HG02610 (cell line): ENCODE results near the gene RHOT2.
"Not testable (repeated sequence)": the region's sequence is repeated elsewhere in the genome, so short reads cannot be mapped to it uniquely, and the experiment has no call there.

Source experiments
- ATAC-seq: cut with Tn5 transposase; IDR thresholded peaks from one replicate; pipeline ENCODE4 v1.9.1; 2021; ENCODE audit warnings: mild to moderate bottlenecking, moderate library complexity; ENCODE audit not compliant: unreplicated experiment

Gene RHOT2

DNA sequence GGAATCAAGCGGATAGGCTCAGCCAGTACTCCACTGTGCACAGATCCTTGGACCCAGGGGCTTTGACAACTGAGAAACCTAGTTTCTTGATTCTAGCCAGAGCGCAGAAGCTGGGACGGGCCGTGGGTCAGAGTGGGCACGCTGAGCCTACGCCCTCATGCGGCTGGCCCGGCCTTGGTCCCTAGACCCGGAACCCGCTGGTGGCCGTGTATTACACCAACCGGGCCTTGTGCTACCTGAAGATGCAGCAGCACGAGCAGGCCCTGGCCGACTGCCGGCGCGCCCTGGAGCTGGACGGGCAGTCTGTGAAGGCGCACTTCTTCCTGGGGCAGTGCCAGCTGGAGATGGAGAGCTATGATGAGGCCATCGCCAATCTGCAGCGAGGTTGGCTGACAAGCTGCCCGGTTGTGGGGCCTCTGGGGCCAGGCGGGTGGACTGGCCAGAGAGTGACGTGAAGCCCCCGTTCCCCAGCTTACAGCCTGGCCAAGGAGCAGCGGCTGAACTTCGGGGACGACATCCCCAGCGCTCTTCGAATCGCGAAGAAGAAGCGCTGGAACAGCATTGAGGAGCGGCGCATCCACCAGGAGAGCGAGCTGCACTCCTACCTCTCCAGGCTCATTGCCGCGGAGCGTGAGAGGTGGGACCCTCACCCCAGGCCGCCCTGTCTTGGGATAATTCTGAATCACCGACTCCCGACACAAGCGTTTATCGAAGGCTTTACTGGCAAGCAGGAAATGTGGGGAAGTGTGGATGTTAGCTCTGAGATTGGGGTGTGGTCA, 13.2 kb downstream of the RHOT2 start:
- ATAC-seq, result no peak

DNA sequence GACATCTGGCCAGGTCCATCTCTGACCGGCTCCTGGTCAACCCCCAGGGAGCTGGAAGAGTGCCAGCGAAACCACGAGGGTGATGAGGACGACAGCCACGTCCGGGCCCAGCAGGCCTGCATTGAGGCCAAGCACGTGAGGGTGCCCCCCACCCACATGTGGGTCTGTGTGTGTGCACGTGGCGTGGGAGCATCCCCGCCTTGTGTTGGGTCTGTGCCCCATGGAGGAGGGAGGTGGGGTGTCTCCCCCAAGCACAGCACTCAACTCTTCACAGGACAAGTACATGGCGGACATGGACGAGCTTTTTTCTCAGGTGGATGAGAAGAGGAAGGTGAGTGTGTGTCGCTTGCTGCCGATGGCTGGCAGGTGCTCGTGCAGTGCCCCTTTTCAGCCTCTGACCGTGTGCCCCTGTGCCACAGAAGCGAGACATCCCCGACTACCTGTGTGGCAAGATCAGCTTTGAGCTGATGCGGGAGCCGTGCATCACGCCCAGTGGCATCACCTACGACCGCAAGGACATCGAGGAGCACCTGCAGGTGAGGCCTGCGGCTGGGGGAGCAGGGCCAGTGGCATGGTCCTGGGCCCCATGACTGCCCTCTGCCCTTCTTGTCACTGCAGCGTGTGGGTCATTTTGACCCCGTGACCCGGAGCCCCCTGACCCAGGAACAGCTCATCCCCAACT, 14.0 kb downstream of the RHOT2 start:
- no peak for ATAC-seq

DNA sequence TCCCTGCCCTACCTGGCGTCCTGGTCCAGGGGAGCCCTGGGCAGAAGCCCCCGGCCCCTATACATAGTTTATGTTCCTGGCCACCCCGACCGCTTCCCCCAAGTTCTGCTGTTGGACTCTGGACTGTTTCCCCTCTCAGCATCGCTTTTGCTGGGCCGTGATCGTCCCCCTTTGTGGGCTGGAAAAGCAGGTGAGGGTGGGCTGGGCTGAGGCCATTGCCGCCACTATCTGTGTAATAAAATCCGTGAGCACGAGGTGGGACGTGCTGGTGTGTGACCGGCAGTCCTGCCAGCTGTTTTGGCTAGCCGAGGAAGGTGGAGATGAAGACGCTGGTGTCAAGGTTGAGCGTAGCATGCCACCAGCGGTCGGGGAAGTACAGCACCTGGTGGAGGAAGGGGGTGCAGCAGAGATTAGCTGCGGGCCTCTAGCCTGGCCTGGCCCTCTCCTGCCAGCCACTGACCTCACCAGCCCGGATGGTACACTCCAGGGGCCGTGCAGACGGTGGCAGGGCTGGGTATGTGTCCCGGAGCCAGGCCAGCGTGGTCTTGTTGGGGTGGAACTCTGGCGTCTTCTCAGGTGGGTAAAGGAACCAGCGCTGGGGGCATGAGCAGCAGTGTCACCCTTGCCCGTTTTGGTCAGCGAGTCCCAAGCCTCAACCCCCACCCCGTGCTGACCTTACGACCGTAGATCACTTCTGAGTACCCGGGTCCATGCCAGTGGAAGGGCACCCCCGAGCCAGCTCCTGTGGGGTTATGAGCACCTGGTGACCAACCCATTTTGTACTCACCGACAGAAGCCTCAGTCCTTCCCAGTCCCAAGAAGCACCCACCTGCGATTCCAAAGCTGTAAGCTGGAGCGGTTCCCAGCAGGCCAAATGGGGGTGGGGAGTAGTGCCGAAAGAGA, 14.8 kb downstream of the RHOT2 start:
- no peak for ATAC-seq

DNA sequence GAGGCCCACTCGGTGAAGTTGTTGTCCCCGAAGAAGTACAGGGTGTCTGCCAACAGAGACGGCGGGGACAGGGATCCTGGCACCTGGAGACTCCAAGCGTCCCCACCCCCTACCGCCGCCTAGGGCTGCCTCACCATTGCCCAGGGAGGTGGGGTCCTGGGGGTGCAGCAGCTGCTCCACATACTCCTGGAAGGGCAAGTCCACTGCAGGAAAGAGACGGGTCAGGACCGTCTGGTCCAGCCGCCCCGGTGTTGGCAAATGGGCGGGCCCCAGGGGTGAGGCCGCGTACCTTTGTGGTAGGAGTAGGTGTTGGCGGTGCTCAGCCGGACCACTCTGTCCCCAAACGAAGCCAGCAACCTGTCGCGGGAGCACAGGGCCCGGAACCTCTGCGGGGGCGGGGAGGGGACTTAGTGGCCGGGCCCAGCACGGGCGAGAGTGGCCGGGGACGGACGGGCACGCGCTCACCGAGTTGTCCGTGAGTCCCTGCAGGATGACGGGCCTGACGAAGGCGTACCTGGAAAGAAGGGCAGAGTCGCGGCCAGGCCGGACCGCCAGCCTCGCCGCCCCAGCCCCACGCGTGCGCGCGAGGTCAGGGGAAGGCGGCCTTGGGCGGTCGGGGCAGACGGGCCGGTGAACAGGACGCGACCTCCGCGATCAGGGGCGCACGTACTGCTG, 15.6 kb downstream of the RHOT2 start:
- no peak for ATAC-seq

DNA sequence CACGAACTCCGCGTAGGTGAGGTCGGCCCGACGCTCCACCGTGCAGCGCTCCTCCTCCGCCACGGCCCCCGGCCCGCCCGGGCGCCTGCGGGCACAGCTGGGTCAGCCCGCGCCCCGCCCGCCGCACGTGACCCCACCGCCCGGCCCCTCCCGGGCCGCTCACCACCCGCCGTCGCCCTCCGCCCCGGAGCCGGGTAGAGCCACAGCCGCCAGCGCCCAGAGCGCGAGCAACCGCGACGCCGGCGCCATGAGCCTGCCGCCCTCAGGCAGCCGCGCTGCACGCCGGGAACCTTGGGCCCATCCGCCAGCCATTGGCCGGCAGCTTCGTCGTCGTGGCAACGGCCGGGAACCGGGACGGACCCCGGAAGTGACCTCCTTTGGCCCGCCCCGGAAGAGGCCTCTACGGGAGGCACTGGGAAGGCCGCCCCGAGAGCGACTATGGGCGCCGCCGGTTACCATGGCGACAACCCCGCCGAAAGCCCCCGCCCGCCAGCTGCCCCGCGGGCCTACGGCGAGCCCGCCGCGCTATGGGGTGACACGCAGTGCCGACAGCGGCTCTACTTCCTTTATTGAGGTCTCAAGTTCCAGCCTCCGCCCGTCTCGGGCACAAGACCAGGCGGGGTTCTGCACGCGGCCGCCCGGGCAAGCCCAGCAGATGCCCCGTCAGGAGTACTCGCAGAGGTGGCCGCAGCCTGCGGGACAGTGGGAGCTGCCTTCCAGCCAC, 16.3 kb downstream of the RHOT2 start, which contains the start of gene JMJD8:
JMJD8 (minus strand) TSS at position 264 of the 724 bp plus-strand sequence; CDS start at position 249, 15 bp downstream.
- ATAC-seq, result peak; percentile 60

DNA sequence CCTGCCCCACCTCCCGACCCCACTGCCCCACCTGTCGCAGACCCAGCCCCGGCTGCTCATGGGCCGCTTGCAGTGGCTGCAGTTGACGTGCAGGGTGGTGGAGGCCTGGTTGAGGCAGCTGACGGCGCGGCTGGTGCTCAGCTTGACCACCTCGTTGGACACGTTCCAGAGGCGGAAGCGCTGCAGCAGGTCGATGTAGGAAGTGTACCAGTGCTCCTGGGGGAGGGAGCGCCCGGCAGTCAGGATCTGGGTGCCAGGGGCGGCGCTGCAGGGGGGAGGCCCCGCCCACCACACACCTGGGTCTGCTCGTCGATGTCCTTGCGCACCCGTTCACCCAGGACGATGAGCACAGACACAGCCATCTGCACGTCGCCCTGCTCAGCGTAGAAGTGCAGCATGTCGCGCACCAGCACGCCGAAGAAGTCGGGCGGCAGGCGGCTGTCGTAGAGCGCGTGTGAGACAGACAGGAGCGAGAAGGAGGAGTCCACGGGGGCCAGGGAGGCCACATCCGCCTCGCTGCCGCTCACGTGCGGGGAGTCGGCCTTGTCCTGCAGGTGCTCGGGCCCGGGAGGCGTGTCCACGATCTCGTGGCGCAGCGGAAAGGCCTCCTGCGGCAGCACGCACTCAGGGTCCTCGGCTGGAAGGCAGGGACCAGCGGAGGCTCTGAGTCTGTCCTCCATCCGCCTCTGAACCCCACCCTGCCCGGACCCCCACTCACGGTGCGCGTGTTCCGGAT, 17.2 kb downstream of the RHOT2 start:
- no peak for ATAC-seq

DNA sequence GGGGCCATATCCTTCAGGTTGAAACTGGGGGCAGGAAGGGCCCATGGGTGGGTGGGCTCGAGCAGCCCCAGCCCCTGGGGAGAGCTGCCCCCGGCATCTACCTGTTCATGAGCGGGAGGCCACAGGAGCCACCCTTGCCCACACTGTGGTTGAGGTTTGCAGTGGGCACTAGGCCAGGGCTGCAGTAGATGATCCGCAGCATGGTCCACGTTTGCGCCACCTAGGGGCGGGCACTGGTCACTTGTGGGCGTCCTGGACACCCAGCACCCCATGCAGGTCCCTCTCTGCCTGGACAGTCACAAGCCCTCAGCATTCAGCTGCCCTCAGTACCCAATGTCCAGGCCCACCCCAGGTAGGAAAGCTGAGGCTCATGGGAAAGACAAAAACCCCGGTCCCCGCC, 18.0 kb downstream of the RHOT2 start:
- ATAC-seq, result no peak

DNA sequence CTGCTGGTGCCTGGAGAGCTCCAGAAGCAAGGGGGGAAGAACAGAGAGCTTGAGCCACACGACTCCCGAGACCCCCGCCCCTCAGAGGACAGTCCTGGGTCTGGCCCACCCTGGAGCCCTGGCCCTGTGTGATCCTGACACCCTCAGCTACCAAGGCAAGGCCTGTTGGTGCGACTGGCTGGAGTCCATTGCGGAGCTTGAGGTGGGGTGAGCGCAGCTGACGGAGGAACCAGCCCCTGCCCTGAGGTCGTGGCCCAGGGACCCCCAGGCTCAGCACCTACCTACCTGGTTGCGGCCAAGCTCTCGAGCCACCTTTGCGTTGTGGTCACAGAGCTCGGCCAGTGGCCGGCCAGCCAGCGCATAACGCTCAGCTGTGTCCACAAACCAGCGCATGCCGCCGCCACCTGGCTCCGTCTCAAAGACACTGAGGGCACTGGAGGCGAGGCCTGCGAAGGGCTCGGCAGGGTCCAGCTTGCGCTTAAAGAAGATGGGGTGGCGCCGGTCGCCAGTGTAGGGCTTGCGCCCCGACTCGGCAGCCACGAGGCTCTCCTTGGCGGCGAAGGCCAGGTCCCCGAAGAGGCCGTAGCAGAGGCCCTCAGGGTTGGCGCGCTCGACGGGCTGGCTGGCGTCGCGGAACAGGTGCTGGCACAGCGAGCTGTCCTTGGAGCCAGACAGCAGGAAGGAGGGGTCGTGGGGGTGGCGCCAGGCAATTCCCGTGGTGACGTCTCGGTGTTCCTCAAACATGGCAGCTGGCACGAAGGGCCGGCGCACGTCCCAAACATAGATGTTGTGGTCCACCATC, 18.7 kb downstream of the RHOT2 start:
- ATAC-seq, result no peak

DNA sequence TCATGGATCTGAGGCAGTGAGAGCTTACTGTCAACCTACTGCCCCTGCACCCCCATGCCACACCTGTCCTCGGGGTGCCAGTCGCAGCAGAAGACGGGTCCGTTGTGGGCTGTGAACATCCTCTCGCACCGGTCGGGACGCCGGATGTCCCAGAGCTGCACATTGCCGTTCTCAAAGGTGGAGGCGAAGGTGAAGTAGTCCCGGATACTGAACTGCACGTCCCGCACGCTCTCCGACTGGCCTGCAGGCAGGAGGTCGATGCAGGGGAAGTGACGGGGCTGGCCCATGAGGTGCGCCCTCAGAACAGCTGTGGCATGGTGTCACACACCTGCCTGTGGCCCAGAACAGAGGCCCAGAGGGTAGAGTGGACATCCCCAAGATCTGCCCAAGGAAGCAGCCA, 19.6 kb downstream of the RHOT2 start:
- ATAC-seq, result no peak

DNA sequence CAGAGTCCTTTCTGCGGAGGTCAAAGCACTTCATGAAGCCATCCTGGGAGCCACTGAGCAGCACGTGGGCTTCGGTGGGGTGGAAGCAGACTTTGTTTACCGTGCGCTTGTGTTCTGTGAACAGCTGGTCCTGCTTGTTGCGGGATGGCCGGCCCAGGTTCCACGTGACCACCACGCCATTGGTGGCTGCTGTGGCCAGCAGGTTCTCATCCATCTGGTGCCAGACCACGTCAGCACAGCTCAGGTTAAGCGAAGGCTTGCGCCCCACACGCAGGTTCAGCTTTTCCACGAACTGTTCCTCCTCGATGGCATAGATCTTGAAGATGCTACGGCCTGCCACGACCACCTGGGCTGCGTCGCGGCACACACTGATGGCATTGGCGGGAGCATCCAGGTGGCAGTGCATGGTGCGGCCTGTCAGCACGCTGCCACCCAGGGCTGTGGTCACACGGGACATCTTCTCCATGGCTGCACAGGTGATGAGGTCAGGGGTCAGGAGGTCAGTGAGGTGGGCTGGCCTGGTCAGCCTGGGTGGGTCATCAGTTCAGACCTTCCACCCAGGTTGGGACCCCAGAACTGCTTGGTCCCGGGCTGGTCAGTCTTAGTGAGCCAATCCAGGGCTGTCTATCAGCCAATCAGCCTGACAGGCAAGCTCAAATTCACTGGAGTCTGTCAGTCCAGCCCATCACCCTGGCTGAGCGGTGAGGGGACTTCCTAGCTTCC, 21.4 kb downstream of the RHOT2 start:
- no peak for ATAC-seq

DNA sequence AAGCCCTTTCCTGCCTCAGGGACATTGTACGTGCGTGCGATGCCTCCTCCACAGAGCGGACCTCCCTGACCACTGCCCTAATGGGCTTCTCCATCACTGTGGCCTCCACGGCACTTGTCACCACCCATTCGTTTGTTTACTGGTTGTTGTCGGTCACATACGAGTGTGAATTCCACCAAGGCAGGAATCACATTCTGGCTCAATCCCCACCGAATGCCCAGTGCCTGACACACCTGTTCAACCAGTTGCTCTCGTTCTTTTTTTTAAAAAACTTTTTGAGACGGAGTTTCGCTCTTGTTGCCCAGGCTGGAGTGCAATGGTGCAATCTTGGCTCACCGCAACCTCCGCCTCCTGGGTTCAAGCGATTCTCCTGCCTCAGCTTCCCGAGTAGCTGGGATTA, 23.3 kb downstream of the RHOT2 start:
- not testable (repeated sequence) for ATAC-seq

DNA sequence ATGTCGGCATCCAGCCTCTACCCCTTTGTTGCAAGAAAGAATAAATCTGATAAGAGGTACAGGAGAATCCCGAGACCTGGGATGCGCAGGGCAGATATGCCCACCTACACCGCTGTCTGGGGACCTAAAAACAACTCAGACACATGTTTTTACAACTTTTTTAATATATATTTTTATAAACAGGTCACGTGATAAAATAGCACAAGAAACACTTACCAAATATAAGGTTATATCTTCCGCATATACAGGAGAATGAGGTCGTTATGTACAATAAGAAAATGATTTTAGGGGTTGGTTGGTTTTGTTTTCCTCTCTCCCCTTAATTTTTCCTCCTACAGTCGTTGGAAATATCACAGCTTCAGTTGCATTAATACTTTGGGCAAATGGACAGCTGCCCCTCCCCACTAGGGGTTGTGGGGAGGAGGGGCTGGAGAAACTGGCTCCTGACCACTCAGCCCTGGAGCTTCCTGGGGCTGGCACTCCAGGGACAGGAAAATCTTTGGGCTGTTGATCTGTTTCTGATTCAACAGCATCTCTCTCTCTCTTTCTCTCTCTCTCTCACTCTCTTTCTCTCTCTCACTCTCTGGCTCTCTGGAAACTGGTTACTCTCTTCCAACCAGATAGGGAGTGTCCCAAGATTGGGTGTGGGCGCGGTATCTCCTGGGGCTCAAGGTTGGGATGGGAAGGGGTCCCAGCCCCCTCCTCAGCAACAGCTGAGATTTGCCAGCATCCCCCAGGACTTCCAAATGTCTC, 24.6 kb downstream of the RHOT2 start:
- ATAC-seq, result no peak

DNA sequence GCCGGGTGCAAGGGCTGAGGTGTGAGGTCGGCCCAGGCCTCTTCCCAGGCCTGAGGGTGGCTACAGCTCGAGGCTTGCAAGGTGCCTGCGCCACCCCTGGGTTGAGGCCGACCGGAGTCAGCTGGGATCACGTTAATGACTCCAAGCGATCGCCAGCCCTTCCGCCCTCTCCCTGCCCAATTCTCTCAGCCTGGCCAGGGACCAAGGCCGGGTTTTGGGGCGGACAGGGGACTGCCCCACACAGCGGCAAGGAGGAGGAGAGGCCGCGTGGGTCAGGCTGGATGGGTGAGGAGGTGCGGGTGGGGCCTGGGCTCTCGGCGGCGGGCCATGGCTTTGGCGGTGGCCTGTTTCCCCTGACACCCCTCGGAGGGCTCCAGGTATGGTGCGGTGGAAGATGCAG, 25.4 kb downstream of the RHOT2 start:
- ATAC-seq, result no peak

DNA sequence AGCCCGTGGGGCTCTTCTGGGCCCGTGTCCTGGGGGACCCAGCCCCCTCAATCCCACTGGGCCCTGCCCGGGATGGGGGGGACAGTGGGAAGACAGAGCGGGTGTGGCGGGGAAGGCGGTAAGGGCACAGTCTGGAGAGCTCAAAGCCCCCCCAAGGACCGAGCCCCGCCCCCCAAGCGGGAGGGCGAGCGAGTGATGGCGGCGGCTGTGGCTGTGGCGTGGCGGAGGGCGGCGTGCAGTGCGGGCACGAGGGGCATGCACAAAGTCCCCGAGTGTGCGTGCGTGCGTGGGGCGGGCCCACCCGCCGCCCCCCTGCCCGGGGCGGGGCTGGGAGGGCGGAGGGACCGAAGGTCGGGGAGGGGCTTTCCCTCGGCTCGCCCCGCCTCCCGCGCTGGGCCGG, 25.8 kb downstream of the RHOT2 start:
- no peak for ATAC-seq

DNA sequence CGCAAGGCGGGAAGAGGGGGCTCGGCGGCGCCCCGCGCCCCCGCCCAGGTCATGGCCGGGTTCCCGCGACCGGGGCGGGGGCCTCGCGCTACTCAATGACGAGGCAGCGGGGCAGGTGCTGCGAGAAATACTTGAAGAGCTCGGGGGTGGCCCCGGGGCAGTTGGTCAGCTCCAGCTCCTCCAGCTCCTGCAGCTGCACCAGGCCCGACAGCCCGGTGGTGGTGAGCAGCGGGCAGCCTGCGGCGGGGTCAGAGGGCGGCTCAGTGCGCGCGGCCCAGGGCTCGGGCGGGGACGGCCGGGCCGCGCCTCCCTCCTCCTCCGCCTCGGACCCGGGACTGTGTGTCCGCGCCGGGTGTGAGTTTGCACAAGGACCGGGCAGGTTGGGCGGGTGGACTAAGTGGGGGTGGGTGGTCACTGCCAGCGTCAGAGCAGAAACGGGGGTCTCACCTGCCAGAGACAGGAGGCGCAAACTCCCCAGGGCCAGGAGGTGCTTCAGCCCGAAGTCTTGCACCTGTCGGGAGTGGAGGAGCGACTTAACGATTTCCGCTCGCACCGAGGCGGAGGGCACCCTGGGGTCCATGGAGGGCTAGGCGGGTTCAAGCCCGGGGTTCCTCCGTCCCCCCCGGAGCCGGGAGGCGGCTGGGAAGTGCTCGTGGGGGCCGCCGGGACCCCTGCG, 26.4 kb downstream of the RHOT2 start:
- no peak for ATAC-seq

DNA sequence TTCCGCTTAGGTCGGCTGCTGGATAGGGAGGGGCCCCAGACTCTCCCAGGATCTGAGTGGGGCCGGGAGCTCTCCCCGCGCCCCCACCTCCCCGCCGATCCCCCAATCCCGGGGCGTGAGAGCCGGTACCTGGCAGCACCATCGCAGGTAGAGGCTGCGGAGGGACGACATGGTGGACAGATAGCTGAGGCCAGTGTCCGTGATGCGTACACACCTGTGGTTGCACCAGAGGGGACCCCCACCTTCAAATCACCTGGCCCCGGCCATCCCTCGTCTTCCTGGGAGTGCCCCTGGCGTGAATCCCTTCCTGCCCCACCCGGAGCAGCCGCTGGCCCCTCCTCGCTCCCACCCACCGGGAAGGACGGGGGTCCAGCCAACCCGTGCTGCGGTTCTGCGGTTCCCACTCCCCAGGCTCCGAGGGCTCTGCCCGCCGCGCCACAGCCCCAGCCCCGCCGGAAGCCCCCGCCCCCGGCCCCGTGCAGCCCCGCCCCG, 27.0 kb downstream of the RHOT2 start:
- no peak for ATAC-seq
